Right forelimb (tissue), 1 donor: ENCODE results near the gene TRIM56.
"Not testable (repeated sequence)": the region's sequence is repeated elsewhere in the genome, so short reads cannot be mapped to it uniquely, and the experiment has no call there.

Experiments used
- DNase-seq: peaks from one replicate; pipeline ENCODE4 v3.0.0-alpha.2; 2018

The TRIM56 gene

GRCh38 chr7:101085162-101085964 is at the start of gene TRIM56:
TRIM56 (plus strand) TSS chr7:101085481; CDS start chr7:101087313, 1,832 bp downstream.
- DNase-seq: peak; percentile 90

- DNase-seq: no peak
Observed at GRCh38 chr7:101035941-101036340, 49.3 kb upstream of the TRIM56 start.

- DNase-seq: not testable (repeated sequence)
Observed at GRCh38 chr7:101041283-101041682, 44.0 kb upstream of the TRIM56 start.

GRCh38 chr7:101058355-101058754 is 26.9 kb upstream of the TRIM56 start:
- peak; percentile 77 for DNase-seq

GRCh38 chr7:101059620-101059942 is 25.7 kb upstream of the TRIM56 start:
- no peak for DNase-seq

- no peak for DNase-seq
Observed at GRCh38 chr7:101060992-101061391, 24.3 kb upstream of the TRIM56 start.

GRCh38 chr7:101064176-101064550 is 21.1 kb upstream of the TRIM56 start:
- not testable (repeated sequence) for DNase-seq

GRCh38 chr7:101065162-101065561 is 20.1 kb upstream of the TRIM56 start:
- not testable (repeated sequence) for DNase-seq

- no peak for DNase-seq
Observed at GRCh38 chr7:101066141-101066832, 19.0 kb upstream of the TRIM56 start.

- no peak for DNase-seq
Observed at GRCh38 chr7:101066833-101067177, 18.5 kb upstream of the TRIM56 start.

GRCh38 chr7:101068401-101068800 is 16.9 kb upstream of the TRIM56 start:
- no peak for DNase-seq

GRCh38 chr7:101071362-101072104 is 13.7 kb upstream of the TRIM56 start:
- not testable (repeated sequence) for DNase-seq

GRCh38 chr7:101075646-101076045 is 9.6 kb upstream of the TRIM56 start:
- peak; percentile 2 for DNase-seq

GRCh38 chr7:101076183-101076582 is 9.1 kb upstream of the TRIM56 start:
- not testable (repeated sequence) for DNase-seq

GRCh38 chr7:101077303-101078086 is 7.8 kb upstream of the TRIM56 start:
- DNase-seq: peak; percentile 82

GRCh38 chr7:101081432-101081831 is 3.8 kb upstream of the TRIM56 start:
- no peak for DNase-seq

GRCh38 chr7:101084865-101085161 is 468 bp upstream of the TRIM56 start:
- DNase-seq: no peak

- DNase-seq: no peak
Observed at GRCh38 chr7:101087334-101088068, 2.2 kb downstream of the TRIM56 start.

- DNase-seq: no peak
Observed at GRCh38 chr7:101088069-101088425, 2.8 kb downstream of the TRIM56 start.

GRCh38 chr7:101088858-101089529 is 3.7 kb downstream of the TRIM56 start:
- DNase-seq: no peak

- DNase-seq: no peak
Observed at GRCh38 chr7:101089876-101090275, 4.6 kb downstream of the TRIM56 start.
